CD4-positive, alpha-beta T cell treated with Interleukin-21 for 1 hour (primary cell): Measurements from ENCODE around the gene SLX4IP.

Source experiments
- DNase-seq: peaks from one replicate; pipeline ENCODE4 v3.0.0-alpha.2; 2020

The SLX4IP gene

DNA sequence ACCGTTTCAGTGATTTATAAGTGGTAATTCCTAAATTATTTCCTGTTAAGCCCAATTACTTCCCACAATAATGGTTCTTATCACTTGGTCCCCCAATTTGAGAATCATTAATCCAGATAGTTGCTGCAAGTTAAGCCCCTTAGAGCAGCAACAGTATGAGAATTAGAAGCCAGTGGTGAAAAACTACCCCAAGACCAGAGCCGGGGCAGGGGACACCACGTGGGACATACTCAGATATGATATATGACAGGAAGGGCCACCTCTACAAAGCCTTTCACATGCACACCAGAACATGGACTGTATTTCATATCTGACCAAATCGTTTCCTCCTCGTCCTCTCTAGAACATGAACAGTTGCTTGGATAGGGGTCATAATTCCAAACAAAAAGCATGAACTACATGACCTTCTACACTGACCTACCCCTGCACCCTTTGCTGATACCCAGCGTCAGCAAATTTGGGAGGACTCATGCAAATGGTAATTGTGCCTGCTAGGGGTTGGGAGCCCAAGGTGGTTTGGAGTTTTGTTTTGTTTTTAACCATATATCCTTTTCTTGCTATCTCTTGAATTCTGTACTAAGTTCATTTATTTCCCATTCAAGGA is 234.8 kb downstream of the SLX4IP start:
- DNase-seq: no peak

DNA sequence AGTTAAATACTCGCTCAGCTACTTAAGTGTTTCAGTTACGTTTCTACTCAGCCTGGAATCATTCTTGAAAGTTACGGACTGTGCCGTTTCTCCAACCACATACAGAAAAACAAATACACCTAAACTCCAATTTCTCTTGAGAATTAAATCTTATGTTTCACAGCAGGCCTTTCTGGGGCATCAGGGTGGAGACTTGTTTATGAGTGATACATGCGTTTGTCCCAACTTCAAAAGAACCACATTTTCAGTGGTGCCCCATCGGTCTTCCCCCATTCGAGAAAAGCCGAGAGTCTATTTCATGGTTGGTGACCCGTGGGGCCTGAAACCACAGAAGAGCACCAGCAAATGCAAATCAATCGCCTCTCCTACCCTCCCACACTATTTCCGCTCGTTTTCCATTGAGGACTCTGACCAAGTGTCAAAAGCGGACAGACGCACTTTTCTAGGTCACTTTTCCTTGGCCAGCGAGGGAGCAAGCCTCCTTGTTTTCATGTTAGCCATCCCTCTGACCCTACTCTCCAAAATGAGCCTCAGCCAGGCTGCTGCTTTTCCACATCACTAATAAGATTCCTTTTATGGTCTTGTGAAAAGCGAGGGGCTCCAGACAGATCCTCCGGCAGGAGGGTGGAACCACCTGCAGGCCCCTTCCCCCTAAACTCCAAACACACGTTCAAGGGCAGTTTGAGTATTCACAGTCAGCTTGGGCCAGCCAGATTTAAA is 235.6 kb downstream of the SLX4IP start:
- no peak for DNase-seq

DNA sequence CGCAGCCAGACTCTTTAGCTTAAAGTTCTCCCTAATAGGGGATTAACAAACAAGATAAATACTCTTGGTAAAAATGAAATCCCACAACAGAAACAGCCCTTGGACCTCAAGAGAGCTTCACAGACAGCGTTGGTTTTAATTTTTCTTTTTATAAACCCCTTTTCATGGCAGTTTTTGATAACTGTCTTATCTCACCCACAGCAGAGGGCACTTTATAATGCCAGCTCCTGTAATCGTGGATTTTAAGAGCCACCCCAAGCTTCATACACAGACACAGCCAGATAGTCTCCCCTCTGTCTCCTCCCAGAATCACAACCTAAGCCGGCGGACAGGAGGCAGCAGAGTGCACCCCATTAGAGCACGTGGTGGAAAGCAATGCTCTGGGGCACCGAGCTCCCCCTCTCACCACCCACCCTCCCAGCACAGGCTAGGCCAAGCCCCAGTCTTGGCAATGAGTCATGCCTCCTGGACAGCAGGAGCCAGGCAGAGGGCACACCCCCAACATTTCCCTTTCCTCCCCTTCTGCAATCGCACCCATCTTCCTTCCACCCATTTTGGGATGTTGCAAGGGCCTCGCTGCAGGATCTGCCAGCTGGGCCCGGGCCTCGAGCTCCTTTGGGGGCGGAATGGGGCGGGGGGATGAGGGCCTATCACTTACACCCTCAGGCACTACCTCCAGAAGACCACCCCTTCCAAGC is 236.3 kb downstream of the SLX4IP start:
- DNase-seq: peak; percentile 22

DNA sequence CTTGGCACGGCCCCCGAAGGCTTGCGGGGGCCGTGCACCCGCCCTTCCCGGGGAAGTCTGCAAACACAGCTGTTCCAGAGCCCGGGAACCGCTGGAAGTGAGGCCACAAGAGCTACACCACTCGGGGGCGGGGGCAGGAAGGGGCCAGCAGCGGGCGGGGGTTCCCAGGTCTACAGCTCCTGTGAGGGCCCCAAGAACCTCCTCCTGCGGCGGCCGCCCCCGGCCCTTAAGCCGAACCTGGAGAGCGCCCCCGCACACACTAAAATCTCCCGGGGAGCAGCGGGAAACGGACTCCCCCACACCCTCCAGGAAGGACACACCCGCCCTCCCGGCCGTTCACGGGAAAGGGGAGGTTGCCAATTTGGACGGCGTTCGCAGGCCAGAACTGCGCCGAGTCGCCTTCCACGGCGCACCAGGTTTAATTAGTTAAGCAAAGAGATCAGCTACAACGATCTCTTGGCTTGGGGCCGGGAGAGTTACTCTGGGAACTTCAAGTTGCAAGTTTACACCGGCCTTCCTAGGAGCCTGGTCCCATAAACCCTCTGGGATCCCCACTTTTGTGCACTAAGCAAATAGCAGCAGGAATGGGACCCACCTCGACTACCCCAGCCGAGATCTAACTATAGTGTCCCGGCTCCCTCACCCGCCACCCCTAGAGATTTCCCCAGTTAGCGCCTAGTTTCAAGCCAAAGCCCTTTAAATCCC is 237.0 kb downstream of the SLX4IP start:
- DNase-seq: no peak

DNA sequence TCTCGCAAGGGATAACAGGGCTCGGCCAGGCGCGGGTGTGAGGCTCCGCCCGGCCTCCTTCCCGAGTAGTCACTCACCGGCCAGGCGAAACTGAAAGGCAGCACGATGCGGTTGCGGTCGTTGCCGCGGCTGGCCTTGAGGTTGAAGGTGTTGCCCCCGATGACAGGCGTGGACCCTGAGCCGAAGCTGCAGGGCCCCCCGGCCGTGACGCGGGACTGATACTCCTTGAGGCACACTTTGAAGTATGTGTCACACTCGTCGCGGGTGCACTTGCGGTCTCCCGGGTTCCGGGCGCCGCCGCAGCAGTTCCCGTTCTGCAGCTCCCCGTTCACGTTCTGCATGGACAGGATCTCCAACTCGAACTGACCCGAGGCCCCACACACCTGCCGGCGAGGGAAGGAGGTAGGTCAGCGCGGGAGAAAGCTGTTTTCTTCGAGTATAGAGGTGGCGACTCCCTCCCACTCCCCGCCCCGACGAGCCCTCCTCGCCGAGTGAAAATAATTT is 237.6 kb downstream of the SLX4IP start:
- DNase-seq: peak; percentile 17

DNA sequence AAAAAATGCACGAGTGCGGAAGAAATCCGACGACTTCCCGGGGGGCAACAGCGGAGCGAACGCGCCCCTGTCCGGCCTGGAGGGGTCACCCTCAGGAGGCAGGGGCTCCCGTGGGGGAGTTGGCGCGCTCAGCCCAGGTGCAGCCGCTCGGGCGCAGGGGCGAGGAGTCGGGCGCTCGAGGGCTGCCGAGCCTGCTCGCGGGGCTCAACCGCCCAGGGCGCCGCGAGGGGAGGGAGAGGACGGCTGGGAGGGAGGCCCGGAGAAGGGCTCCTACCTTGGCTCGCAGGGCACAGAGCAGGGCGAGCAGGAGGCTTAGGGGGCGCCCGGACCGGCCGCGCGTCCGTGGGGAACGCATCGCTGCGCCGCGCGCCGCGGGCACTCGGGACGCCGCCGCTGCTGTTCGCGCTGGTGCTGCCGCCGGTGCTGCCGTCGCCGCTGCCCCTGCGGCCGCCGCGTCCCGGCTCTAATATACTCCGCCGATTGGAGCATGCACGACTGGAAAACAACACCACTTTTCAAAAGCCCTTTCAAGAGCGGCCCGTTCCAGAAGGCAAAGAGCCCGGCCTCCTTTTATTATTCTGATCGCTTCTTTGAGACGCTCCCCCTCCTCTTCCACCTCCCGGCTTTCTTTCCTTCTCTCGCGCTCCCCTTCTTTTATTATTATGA is 238.2 kb downstream of the SLX4IP start:
- no peak for DNase-seq

DNA sequence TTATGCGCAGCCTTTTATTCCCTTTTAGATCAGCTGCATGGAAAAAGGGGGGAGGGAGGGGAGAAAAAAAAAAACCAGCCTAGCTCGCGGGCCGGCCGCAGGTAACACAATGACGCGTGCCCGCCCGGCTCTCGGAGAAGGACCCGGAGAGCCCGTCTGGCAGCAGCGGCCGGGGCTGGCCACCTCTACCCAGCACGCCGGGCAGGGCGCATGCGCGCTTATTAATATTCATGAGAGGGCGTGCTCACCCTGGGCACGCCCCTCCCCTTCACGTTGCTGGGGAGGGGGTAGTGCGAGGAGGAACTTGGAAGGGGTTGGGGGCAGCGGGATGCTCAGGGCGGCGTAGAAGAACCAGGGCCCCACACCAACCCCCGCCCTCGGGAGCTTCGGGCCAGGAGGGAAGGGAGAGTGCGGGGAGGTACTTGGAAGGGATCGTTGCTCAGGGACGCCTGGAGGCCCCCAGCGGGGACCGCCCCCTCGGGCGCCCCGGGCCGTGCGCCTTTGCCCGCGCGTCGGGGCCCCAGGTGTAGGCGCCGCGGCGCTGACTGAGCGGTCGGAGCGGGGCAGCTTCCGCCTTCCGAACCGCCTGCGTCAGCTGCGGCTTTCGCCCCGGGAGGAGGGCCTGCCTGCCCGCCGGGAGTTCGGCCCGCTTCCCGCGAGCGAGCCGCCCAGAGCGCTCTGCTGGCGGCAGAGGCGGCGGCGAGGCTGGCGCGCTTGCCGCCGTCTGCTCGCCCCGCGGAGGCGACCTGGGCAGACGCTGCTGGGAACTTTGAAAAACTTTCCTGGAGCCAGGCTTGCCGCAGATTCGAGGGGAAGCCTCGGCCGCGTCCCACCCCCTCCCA is 239.0 kb downstream of the SLX4IP start, which contains the start of gene JAG1:
TSS of gene JAG1 (minus strand) at position 158 of the 842 bp plus-strand sequence. CDS start 469 bp downstream, outside the sequence.
- peak; percentile 54 for DNase-seq

DNA sequence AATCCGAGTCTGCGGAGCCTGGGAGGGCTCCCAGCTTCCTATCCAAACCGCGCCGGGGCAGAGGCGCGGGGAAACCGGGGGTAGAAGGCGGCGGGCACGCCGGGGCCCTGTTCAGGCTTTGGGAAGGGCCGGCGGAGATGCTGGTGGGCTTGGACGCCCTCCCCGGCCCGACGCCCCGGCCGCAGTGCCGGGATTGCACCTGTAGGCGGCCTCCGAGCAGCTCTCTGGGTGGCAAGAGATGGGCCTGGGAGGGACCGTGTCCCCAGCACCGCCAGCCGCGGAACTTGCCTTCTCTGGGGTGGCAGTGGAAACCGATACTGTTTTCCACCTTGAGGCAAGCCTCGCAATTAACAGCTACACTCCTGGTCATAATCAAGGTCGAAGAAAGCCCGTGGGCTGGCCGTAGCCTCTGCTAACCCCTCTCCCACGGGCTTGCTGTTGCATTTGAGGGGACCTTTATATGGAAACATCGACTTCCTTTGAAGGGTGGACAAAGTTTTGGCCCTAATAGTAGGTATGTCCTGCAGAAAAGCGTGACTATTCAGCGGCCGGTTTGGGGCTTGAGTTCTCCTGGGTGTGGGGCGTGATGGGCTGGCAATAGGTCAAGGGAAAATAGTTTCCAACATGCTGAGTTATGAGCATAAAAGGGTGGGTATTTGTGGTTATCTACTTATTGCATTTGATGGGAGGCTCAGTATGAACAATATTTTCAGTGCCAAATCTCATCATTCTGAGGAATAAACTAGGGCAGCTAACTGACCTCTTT is 239.8 kb downstream of the SLX4IP start:
- peak; percentile 11 for DNase-seq

DNA sequence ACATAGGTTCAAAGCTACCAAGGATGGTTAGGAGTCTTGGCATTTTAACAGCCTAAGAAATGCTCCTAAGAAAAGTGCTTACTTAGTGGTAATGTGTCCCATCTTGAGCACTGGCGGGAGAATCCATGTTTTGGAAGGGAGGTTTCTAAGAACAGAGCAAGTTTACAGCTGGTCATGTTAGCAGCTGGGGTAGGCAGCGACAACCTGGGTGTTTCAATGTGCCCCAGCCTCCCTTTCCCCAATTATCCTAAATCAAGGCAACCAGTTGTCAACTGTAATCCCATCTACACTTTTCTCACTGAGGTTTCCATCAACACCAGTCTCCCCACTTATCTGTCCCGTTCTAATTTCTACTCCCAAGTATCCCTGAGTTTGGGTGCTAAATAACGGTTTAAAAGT is 240.3 kb downstream of the SLX4IP start:
- DNase-seq: no peak

DNA sequence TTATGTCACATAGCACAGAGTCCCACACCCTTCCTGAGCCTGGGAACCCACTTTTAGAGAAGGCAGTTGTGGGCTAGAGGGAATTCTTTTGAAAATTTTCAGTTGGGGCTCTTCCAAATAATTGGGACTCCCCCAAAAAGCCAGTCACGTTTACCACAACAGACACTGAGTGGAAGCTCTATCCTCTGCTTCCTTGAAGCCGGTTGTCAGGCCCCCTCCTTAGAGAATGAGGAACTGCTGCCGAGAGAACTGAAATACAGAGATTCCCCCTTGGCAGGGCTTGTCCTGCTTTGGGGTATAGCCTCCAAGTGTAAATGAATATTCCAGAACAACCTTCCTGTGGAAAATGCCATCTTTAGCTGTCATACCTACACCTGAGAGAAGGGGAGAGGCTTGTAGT is 241.4 kb downstream of the SLX4IP start:
- no peak for DNase-seq
